NOMO-1 (cell line): Measurements from ENCODE around the gene STAG1.
A peak's percentile ranks its signal among the peaks of the same experiment; 100 is the strongest.
"Not testable (repeated sequence)": the region's sequence is repeated elsewhere in the genome, so short reads cannot be mapped to it uniquely, and the experiment has no call there.

Experiments
- DNase-seq, 2 experiments: peaks; one replicate each; lab custom pipeline; 2025; ENCODE audit not compliant: unreplicated experiment in 2 of 2; lab: John Stamatoyannopoulos, UW

The STAG1 gene

DNA sequence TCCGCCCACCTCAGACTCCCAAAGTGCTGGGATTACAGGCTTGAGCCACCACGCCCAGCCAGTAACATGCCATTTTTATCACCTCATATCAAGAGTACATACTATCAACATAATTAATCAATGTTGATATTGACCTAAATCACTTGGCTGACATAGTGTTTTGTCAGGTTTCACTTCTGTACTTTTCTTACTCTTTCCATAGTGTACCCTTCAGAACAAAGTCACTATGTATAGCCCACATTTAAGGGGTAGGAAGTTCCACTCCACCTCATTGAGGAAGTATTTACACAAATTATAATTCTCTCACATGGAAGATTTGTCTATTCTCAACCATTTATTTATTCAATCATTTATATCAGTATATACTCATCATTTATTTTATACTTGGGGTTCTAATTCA lies 145.2 kb downstream of the STAG1 start:
- DNase-seq = peak in 1 of 2 experiments; percentile 6

DNA sequence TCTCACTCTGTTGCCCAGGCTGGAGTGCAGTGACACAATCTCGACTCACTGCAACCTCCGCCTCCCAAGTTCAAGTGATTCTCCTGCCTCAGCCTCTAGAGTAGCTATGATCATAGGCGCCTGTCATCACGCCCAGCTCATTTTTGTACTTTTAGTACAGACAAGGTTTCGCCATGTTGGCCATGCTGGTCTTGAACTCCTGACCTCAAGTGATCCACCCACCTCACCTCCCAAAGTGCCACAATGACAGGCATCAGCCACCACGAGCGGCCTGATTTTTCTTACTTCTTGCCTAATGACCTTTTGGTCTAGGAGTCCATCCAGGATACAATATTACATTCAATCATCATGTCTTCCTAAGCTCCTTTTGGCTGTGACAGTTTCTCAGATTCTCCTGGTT lies 146.0 kb downstream of the STAG1 start:
- DNase-seq = not testable (repeated sequence)

DNA sequence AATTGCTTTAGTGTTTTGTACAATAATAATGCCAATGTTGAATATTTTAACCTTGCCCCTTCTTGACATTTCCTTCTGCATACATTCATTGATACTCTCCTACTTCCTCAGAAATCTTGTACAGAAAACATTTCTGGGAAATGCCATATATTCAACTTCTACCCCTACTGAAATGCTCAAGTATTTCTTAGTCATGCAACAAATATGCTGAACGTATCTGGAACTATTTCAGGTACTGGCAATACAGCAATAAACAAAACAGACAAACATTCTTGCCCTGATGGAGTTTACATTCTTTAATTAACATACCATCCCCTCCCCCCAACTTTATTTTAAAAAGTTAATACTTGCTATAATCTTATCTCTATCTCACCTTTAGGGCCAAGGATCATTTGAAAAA lies 147.2 kb downstream of the STAG1 start:
- no peak for DNase-seq

DNA sequence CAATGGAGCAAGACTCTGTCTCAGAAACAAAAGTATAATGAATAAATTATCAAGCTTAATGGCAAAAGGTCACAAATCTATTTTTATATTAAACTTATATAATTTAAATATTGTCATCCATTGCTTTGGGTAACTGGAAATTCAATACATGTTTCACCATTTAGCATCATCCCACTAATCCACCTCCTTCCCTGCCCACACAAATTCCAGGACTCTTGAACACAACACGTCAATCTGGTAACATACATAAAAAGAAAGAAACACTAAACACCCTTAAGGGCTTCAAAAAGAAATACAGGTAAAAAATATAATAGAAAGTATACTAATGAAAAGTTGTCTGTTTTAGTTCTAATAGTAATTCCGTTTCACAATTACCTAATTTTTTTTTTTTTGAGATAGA lies 149.4 kb downstream of the STAG1 start:
- no peak for DNase-seq

DNA sequence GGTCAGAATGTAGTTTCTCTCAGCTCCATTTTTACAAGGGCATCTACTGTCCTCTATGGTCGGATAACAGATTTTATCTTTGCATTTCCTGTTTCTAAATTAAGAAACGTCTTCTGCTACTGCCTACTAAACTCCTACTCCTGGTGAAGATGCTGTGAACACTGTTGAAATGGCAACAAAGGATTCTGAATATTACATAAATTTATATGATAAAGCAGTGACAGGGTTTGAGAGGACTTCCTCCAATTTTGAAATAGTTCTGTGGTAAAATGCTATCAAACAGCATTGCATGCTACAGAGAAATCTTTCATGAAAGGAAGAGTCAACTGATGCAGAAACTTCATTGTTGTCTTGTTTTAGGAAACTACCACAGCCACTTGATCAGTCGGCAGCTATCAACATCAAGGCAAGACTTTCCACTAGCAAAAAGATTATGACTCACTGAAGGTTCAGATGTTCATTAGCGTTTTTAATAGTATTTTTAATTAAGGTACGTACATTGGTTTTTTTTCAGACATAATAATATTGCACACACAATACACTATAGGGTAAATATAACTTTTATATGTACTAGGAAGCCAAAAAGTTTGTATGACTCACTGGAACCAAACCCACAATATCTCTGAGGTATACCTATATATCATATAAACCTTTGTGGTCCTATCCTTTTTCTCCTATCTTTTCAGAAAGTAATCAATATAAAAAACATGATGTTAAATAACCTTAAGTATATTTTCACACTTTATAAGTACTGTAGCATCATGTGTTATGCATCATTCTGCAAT lies 156.1 kb downstream of the STAG1 start:
- peak in 1 of 2 experiments; percentile 57 for DNase-seq

DNA sequence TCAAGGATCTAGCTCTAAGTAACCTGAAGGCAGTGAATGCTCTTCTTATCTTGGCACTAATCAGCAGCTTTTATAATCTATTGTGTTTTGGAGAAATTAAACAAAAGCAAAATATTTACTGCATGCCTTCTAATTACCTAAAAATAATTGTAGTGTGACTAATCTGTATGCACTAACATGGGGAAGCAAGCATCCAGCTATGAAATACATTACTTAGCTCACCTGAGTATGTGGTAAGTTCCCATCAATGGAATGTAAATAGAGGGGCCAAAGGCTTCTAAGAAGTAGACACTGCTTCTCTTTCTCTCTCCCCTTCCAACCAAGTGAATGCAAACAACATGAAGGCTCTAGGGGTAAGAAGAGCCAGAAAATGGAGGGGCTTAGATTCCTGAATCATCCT lies 165.6 kb downstream of the STAG1 start:
- DNase-seq = no peak

DNA sequence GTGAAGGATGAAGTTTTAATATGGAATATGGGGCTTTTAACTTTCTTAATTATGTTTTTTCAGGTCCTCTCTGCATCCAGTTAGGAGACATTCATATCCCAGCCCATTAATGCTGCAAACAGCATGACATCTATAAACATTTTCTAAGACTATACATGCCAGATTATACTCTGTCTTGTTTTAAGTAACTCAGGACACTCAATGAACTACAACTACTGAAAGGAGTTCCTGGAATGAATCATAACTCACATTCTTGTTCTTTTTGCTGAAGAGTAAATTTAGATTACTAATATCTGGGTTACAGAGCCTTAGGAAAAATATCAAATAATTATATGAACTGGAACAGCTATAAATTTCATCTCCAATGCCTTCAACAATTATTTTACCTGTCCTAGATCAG lies 167.4 kb downstream of the STAG1 start:
- DNase-seq = no peak

DNA sequence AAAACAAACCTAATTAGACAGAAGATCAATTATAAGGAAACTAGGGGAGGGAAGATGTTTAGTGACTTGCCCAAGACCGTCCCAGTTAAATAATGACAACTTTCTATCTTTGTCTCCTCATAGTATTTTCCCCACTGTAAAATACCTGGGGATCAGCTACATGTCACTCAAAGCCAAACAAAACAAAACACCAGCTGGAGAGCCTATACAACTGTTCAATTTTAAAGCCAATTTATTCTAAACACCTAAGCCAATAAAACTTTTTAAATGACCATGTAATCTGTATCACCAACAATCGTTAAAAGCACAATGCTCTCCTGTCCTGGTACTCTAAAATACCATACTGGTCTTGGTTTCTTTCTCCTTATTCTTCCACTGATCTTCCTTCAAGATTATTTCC lies 168.4 kb downstream of the STAG1 start:
- no peak for DNase-seq

DNA sequence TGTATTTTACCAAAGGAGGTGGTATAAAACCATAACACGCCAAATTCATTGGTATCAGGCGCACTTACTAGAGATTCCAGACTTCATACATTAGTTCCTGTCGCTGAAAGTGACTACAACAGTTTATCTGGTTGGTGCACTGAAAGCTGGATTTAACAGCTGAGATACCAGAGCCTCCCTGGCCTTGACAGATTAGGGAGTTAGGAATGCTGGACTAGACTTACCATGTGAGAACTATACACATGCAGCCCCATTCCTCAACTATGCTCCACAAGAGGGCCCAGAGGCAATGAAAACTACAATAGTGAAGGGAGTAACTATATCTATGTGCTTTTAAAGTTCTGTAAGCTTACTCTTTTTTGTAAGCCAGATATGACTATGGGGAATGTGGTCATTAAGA lies 174.4 kb downstream of the STAG1 start:
- DNase-seq = no peak

DNA sequence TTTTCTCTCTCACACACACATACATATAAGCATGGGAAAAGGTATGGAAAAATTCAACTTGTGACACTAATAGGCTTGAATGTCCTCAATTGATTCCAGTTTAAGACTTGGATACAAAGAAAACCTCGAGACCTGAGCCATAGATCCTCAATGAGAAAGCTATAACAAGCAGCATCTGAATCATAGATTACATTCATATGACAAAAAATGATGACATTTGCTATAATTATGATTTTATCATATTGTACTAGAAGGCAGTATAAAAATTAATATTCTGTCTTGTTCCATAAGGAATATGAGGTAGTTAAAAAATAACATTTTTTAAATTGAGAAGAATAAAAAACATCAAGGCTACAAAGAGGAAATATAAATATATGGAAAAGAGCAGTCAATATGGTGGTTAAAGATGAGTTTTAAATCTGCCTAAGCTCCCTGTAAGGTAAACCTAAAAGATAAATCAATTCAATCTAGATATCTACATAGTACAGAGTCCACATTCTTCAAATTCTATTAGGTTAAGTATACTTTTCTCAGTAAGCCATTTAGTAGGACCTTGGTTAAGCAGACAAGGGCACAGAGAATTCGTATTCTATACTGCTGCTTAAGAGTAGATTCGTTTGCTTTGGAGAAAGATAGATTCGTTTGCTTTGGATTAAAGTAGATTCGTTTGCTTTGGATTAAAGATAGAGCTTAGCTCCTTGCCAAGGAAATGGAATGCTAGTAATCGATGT lies 175.7 kb downstream of the STAG1 start:
- DNase-seq = no peak

DNA sequence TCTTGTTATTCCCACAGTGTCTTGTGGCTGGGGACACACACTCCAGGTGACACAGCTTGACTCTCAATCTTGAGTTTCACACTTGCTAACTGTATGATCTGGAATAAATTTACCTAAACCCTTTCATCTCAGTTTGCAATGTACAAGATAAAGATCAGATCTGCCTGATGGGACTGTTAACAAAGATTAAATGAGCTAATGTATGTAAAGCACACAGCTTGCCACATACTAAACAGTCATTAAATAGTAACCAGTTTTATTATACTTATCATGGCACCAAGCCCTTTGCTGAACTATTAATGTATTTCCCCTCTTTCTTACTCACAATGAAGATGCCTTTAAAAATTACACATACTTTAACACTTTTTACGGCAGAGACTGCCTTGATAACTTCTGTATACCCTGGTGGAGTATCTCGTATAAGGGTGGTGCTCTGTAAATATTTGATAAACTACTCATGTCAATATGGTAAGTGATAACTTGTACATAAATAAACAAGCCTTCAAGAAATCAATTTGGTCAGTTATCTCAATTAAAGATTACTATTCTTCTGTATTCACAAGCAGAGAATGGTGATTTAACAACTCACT lies 184.5 kb downstream of the STAG1 start:
- no peak for DNase-seq

DNA sequence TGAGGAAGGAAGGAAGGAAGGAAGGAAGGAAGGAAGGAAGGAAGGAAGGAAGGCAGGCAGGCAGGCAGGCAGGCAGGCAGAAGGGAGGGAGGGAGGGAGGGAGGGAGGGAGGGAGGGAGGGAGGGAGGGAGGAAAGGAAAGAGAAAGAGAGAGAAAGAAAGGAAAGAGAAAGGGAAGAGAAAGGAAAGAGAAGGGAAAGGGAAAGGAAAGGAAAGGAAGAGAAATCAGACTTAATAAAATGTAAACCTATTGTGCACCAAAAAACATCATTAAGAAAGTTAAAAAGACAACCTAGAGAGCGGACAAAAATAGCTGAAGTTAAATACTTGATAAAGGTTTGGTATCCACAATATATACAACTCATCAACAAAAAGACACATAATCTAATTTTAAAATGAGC lies 187.2 kb downstream of the STAG1 start:
- not testable (repeated sequence) for DNase-seq

DNA sequence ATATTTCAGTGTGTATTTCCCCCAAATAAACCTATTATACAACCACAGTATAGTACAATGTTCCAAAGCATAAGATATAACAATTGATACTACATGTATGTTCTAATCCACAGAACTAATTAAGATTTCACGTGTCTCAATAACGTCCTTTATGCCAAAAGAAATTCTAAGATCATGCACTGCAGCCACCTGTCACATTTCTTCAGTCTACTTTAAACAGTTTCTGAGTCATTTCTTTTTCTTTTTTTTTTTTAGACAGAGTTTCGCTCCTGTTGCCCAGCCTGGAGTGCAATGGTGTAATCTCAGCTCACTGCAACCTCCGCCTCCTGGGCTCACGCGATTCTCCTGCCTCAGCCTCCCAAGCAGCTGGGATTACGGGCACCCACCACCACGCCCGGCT lies 190.2 kb downstream of the STAG1 start:
- DNase-seq = no peak

DNA sequence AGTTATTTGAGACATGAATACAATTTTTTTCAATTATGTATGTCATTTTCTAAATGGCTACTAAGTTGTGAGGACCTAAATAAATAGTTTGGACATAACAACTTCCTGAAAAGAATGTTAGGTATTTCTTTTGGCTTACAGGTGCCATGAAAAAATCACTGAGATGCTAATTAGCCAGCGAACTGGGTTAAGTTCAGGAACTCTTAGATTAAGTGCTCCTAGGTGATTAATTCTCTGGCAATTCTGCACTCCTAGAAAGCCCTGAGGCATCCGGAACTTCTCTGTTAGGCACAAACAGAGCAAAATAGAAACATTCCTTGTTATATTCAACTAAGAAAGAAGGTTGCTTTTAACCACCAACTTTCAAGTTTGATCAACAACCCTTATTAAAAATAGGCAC lies 192.3 kb downstream of the STAG1 start:
- no peak for DNase-seq

DNA sequence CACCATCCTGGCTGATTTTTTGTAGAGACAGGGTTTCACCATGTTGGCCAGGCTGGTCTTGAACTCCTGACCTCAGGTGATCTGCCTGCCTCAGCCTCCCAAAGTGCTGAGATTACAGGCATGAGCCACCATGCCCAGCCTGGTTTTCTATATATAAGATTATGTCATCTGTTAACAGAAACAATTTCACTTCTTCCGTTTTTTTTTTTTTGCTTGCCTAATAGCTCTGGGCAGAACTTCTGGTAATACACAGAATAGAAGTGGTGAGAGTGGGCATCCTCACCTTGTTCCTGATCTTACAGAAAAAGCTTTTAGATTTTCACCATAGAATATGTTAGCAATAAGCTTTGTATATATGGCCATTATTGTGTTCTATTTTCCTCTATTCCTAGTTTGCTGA lies 202.7 kb downstream of the STAG1 start:
- DNase-seq = peak; percentile 78 to 84

DNA sequence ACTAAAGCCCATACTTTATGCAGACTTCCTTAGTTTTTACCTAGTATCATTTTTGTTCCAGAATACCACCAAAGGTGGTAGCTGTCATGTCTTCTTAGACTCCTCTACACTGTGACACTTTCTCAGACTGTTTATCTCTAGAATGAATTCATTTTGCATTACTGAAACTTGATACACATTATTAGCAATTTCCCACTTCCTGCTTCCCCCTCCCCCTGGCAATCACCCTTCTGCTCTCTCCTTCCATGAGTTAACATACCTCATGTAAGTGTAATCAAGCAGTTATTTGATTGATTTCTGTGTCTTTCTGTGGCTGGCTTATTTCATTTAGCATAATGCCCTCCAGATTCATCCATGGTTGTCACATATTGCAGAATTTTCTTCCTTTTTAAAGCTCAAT lies 204.9 kb downstream of the STAG1 start:
- DNase-seq = no peak

DNA sequence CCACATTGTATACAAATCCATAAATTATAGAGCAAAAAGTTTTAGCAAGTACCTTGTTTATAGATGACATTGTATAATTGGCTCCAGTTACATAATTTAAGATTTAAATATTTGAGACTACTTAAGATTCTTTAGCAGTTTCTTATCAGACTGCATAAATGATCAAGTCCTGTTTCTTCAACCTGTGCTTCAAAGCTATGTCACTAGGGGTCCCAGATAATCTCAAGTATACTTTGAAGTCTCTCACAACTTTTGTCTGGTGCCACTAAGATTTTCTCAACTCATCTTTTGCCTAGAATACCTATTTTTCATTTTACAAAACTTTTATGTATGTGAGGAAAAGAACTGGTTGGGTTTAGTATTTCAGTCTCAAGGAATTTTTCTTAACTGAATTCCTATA lies 205.5 kb downstream of the STAG1 start:
- peak in 1 of 2 experiments; percentile 18 for DNase-seq

DNA sequence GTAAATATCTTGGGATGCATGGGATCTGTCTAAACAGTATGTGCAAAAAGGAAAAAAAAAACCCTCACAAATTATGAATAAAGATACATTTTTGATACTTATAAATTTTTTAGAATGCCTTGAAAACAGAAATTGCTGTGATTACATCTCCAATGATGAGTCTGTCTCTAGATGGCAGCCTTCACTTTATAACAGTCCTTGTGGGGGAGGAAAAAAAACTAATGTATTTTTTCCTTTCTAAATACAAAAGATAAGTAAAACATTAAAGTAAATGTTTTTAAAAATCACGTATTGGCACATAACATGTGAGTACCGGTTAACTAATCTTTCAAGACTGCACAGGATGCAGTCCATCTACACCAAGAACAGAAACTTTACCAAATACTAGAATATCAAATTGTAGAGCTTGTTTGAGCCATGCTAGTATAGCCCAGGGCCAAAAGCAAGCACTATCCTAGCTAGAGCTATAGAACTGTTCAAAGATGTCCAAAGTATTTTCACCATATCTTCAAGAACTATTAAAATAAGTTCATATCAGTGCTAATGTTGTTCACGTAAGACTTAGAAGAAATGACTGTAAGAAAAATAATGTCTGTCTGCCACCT lies 206.4 kb downstream of the STAG1 start:
- DNase-seq = no peak

DNA sequence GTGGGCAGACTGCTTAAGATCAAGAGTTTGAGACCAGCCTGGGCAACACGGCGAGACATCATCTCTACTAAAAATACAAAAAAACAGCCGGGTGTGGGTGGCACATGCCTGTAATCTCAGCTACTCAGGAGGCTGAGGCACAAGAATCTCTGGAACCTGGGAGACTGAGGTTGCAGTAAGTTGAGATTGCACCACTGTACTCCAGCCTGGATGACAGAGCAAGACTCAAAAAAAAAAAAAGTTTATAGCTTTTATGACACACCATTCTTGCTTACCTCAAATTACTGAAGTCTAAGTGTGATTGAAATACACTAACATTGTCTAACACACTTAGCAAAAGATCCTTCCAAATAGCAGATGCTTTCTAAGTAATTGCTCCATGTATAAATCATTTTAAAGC lies 207.6 kb downstream of the STAG1 start:
- DNase-seq = peak in 1 of 2 experiments; percentile 41

DNA sequence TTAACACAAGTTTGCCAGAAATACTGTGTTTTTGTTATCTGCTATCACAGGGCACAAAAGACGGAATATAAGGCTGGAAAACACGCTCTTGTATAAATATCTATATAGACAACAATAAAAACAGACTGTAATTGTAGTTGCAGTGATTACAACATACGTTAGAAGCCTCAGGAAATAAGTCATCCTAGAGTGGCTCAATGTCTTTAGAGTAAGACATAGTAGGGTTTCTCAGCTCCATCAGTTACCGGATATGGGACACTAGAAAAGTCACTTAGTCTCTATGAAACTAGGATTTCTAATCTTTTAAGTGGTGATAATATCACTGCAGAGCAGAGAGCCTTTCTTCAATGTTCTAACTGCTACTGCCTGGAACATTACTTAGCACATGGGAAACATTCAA lies 208.8 kb downstream of the STAG1 start:
- peak; percentile 79 to 95 for DNase-seq

DNA sequence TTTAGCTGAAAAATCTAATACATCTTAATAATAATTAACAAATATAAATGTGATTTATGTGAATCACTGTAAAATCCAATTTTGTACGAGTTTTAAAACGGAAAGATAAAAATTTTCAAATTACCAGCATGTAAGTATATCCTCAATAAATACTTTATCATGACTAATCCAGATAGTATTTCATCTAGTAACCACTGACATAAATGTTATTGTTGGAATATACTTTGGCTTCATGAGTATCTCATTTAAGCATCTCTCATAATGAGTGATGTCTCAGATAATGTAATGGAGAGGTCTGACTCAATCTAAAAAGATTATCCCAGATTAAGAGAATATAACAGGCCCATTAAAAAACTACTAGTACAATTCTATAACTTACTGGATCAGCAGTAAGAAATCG lies 216.3 kb downstream of the STAG1 start:
- no peak for DNase-seq

DNA sequence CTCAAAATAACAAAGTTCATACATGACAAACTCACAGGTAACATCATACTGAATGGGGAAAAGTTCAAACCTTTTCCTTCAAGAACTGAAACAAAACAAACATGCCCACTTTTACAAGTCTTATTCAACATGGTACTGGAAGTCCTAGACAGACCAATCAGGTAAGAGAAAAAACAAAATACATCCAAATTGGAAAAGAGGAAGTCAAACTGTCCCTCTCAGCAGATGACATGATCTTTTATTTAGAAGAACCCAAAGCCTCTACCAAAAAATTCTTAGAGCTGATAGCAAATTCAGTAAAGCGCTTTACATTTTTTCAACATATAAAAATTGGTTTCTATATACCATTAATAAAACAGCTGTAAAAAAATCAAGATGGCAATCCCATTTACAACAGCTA lies 219.4 kb downstream of the STAG1 start:
- DNase-seq = no peak
